Effector memory CD8-positive, alpha-beta T cell (primary cell): ENCODE measurements around the gene BAHCC1.

ENCODE experiments used
- ATAC-seq: fragments of 150-1000 bp; cut with Tn5 transposase; replicated peaks from 2 replicates; pipeline ENCODE4 v1.10.0; 2021; ENCODE audit warnings: mild to moderate bottlenecking, moderate library complexity
- DNase-seq, 3 experiments: peaks; one replicate each; pipeline ENCODE4 v3.0.0; 2021
- H3K27ac Mint-ChIP-seq, 2 donors: one replicate each; pipeline ENCODE4 v1.8.0; 2022; ENCODE audit warnings: mild to moderate bottlenecking in 2 of 2, mixed read lengths in 2 of 2, moderate library complexity in 2 of 2
- H3K27me3 Mint-ChIP-seq, 2 donors: one replicate each; pipeline ENCODE4 v1.8.0; 2022; ENCODE audit warnings: mixed read lengths in 2 of 2
- H3K36me3 Mint-ChIP-seq: one replicate; pipeline ENCODE4 v1.8.0; 2022; ENCODE audit warnings: mild to moderate bottlenecking, moderate library complexity, mixed read lengths; ENCODE audit not compliant: insufficient read depth
- H3K4me1 Mint-ChIP-seq, 2 donors: one replicate each; pipeline ENCODE4 v1.8.0; 2022; ENCODE audit warnings: low read depth in 2 of 2, mixed read lengths in 2 of 2
- H3K4me3 Mint-ChIP-seq, 2 donors: one replicate each; pipeline ENCODE4 v1.8.0; 2022; ENCODE audit warnings: mild to moderate bottlenecking in 2 of 2, mixed read lengths in 2 of 2, moderate library complexity in 2 of 2
- H3K9me3 Mint-ChIP-seq, 2 donors: one replicate each; pipeline ENCODE4 v1.8.0; 2022; ENCODE audit warnings: mixed read lengths in 2 of 2

BAHCC1 gene

GRCh38 chr17:81453076-81453475 lies 57.8 kb downstream of the BAHCC1 start:
- no peak overlapping the region for H3K4me3 Mint-ChIP-seq
- H3K27ac Mint-ChIP-seq: no peak overlapping the region
- no peaks in the 10 kb centered on the region for H3K36me3 Mint-ChIP-seq
- DNase-seq: no peak
- ATAC-seq: no peak
- peaks cover 0 to 22% of the 10 kb centered on the region in 2 donors for H3K27me3 Mint-ChIP-seq
- peaks cover 4 to 9% of the 10 kb centered on the region in 2 donors for H3K4me1 Mint-ChIP-seq
- H3K9me3 Mint-ChIP-seq: no peaks in the 10 kb centered on the region

GRCh38 chr17:81453712-81454111 lies 58.5 kb downstream of the BAHCC1 start:
- Mint-ChIP-seq H3K27me3 (peaks cover 0 to 22% of the 10 kb centered on the region in 2 donors), H3K36me3 (no peaks in the 10 kb centered on the region), H3K4me3 (no peak overlapping the region), H3K4me1 (peaks cover 4 to 9% of the 10 kb centered on the region in 2 donors), H3K27ac (no peak overlapping the region), H3K9me3 (no peaks in the 10 kb centered on the region)
- ATAC-seq (peak; percentile 61), DNase-seq (peak in 1 of 3 experiments; percentile 12)

GRCh38 chr17:81454473-81454872 lies 59.2 kb downstream of the BAHCC1 start:
- no peak overlapping the region for H3K4me3 Mint-ChIP-seq
- peaks cover 0 to 22% of the 10 kb centered on the region in 2 donors for H3K27me3 Mint-ChIP-seq
- H3K9me3 Mint-ChIP-seq: no peaks in the 10 kb centered on the region
- no peak overlapping the region for H3K27ac Mint-ChIP-seq
- H3K4me1 Mint-ChIP-seq: peaks cover 4 to 9% of the 10 kb centered on the region in 2 donors
- ATAC-seq (no peak), DNase-seq (no peak)
- H3K36me3 Mint-ChIP-seq: no peaks in the 10 kb centered on the region

GRCh38 chr17:81455387-81455786 lies 60.1 kb downstream of the BAHCC1 start:
- Mint-ChIP-seq H3K4me3 (no peak overlapping the region), H3K36me3 (no peaks in the 10 kb centered on the region), H3K9me3 (no peaks in the 10 kb centered on the region), H3K27ac (no peak overlapping the region), H3K4me1 (peaks cover 4 to 9% of the 10 kb centered on the region in 2 donors), H3K27me3 (peaks cover 0 to 13% of the 10 kb centered on the region in 2 donors)
- ATAC-seq (peak; percentile 40), DNase-seq (no peak)

GRCh38 chr17:81456091-81456490 lies 60.8 kb downstream of the BAHCC1 start:
- no peaks in the 10 kb centered on the region for H3K9me3 Mint-ChIP-seq

GRCh38 chr17:81456798-81457197 lies 61.5 kb downstream of the BAHCC1 start:
- Mint-ChIP-seq H3K36me3 (no peaks in the 10 kb centered on the region), H3K4me3 (no peak overlapping the region), H3K27ac (no peak overlapping the region), H3K4me1 (peaks cover 4 to 9% of the 10 kb centered on the region in 2 donors), H3K27me3 (peaks cover 0 to 9% of the 10 kb centered on the region in 2 donors), H3K9me3 (no peaks in the 10 kb centered on the region)
- DNase-seq (no peak), ATAC-seq (no peak)

More at GRCh38 chr17:81456091-81456490, 60.8 kb downstream of the BAHCC1 start:
- Mint-ChIP-seq H3K4me1 (peaks cover 4 to 9% of the 10 kb centered on the region in 2 donors), H3K4me3 (no peak overlapping the region), H3K36me3 (no peaks in the 10 kb centered on the region), H3K27ac (no peak overlapping the region), H3K27me3 (peaks cover 0 to 9% of the 10 kb centered on the region in 2 donors)
- no peak for DNase-seq
- no peak for ATAC-seq

GRCh38 chr17:81457401-81457800 lies 62.1 kb downstream of the BAHCC1 start:
- H3K27me3 Mint-ChIP-seq: peaks cover 0 to 9% of the 10 kb centered on the region in 2 donors
- H3K4me1 Mint-ChIP-seq: peaks cover 4 to 9% of the 10 kb centered on the region in 2 donors
- no peaks in the 10 kb centered on the region for H3K9me3 Mint-ChIP-seq
- DNase-seq: no peak
- H3K27ac Mint-ChIP-seq: peak overlapping the region in 1 of 2 donors; percentile 36
- H3K4me3 Mint-ChIP-seq: no peak overlapping the region
- ATAC-seq: no peak
- no peaks in the 10 kb centered on the region for H3K36me3 Mint-ChIP-seq

- Mint-ChIP-seq H3K9me3 (no peaks in the 10 kb centered on the region), H3K36me3 (no peaks in the 10 kb centered on the region), H3K27ac (no peak overlapping the region), H3K4me3 (no peak overlapping the region), H3K4me1 (peaks cover 4 to 8% of the 10 kb centered on the region in 2 donors), H3K27me3 (peaks cover 0 to 9% of the 10 kb centered on the region in 2 donors)
- DNase-seq: no peak
- ATAC-seq: no peak
Measured at GRCh38 chr17:81457917-81458555, 62.8 kb downstream of the BAHCC1 start.

GRCh38 chr17:81458628-81459027 lies 63.4 kb downstream of the BAHCC1 start:
- H3K27me3 Mint-ChIP-seq: peaks cover 0 to 9% of the 10 kb centered on the region in 2 donors
- ATAC-seq: no peak
- H3K4me1 Mint-ChIP-seq: peaks cover 0 to 5% of the 10 kb centered on the region in 2 donors

GRCh38 chr17:81459224-81459623 lies 64.0 kb downstream of the BAHCC1 start:
- peaks cover 0 to 2% of the 10 kb centered on the region in 2 donors for H3K4me1 Mint-ChIP-seq
- H3K27me3 Mint-ChIP-seq: peaks cover 0 to 9% of the 10 kb centered on the region in 2 donors
- no peaks in the 10 kb centered on the region for H3K9me3 Mint-ChIP-seq
- no peak overlapping the region for H3K4me3 Mint-ChIP-seq
- ATAC-seq: no peak
- H3K27ac Mint-ChIP-seq: no peak overlapping the region
- no peak for DNase-seq
- H3K36me3 Mint-ChIP-seq: no peaks in the 10 kb centered on the region

More at GRCh38 chr17:81458628-81459027, 63.4 kb downstream of the BAHCC1 start:
- H3K9me3 Mint-ChIP-seq: no peaks in the 10 kb centered on the region
- H3K27ac Mint-ChIP-seq: no peak overlapping the region
- H3K4me3 Mint-ChIP-seq: no peak overlapping the region
- DNase-seq: no peak
- no peaks in the 10 kb centered on the region for H3K36me3 Mint-ChIP-seq

GRCh38 chr17:81459864-81460263 lies 64.6 kb downstream of the BAHCC1 start:
- H3K4me1 Mint-ChIP-seq: peaks cover 0 to 2% of the 10 kb centered on the region in 2 donors
- H3K9me3 Mint-ChIP-seq: no peaks in the 10 kb centered on the region
- ATAC-seq: no peak
- H3K27me3 Mint-ChIP-seq: peaks cover 0 to 7% of the 10 kb centered on the region in 2 donors
- no peak overlapping the region for H3K4me3 Mint-ChIP-seq
- DNase-seq: no peak
- H3K27ac Mint-ChIP-seq: no peak overlapping the region
- H3K36me3 Mint-ChIP-seq: no peaks in the 10 kb centered on the region

- H3K9me3 Mint-ChIP-seq: no peaks in the 10 kb centered on the region
- peaks cover 0 to 9% of the 10 kb centered on the region in 2 donors for H3K27me3 Mint-ChIP-seq
- no peak overlapping the region for H3K27ac Mint-ChIP-seq
- ATAC-seq (no peak), DNase-seq (no peak)
- no peaks in the 10 kb centered on the region for H3K36me3 Mint-ChIP-seq
- H3K4me3 Mint-ChIP-seq: no peak overlapping the region
- H3K4me1 Mint-ChIP-seq: no peaks in the 10 kb centered on the region
Measured at GRCh38 chr17:81460856-81461460, 65.7 kb downstream of the BAHCC1 start.

- no peak overlapping the region for H3K27ac Mint-ChIP-seq
- H3K4me3 Mint-ChIP-seq: no peak overlapping the region
- H3K9me3 Mint-ChIP-seq: no peaks in the 10 kb centered on the region
- H3K36me3 Mint-ChIP-seq: no peaks in the 10 kb centered on the region
- peaks cover 0 to 15% of the 10 kb centered on the region in 2 donors for H3K27me3 Mint-ChIP-seq
- ATAC-seq (no peak), DNase-seq (no peak)
- no peaks in the 10 kb centered on the region for H3K4me1 Mint-ChIP-seq
Measured at GRCh38 chr17:81461607-81462500, 66.6 kb downstream of the BAHCC1 start.
